Amniotic stem cell (primary cell): ENCODE measurements around the gene TSR3.

Experiments
- DNase-seq: peaks from one replicate; lab custom pipeline; 2025; lab: John Stamatoyannopoulos, UW

TSR3 gene

GRCh38 chr16:1351215-1351581 is 480 bp downstream of the TSR3 start:
- DNase-seq = no peak

- DNase-seq = no peak
Observed at GRCh38 chr16:1350691-1351090, 987 bp downstream of the TSR3 start.

- no peak for DNase-seq
Observed at GRCh38 chr16:1349951-1350350, 1.7 kb downstream of the TSR3 start.

- DNase-seq = no peak
Observed at GRCh38 chr16:1349351-1349750, 2.3 kb downstream of the TSR3 start.

GRCh38 chr16:1348926-1349325 is 2.8 kb downstream of the TSR3 start:
- DNase-seq = no peak

GRCh38 chr16:1348441-1348840 is 3.2 kb downstream of the TSR3 start:
- no peak for DNase-seq

- DNase-seq = no peak
Observed at GRCh38 chr16:1347962-1348361, 3.7 kb downstream of the TSR3 start.

- no peak for DNase-seq
Observed at GRCh38 chr16:1347286-1347855, 4.3 kb downstream of the TSR3 start.

GRCh38 chr16:1346422-1347285 is 5.0 kb downstream of the TSR3 start:
- no peak for DNase-seq

- DNase-seq = no peak
Observed at GRCh38 chr16:1345651-1346421, 5.8 kb downstream of the TSR3 start.

GRCh38 chr16:1345087-1345486 is 6.6 kb downstream of the TSR3 start:
- DNase-seq = no peak

GRCh38 chr16:1344499-1344898 is 7.2 kb downstream of the TSR3 start:
- no peak for DNase-seq

- DNase-seq = no peak
Observed at GRCh38 chr16:1343428-1344242, 8.0 kb downstream of the TSR3 start.

- DNase-seq = no peak
Observed at GRCh38 chr16:1342526-1343427, 8.9 kb downstream of the TSR3 start.

GRCh38 chr16:1341495-1342420 is 9.9 kb downstream of the TSR3 start:
- no peak for DNase-seq

- DNase-seq = no peak
Observed at GRCh38 chr16:1340730-1341494, 10.8 kb downstream of the TSR3 start.

GRCh38 chr16:1338855-1339675 is 12.6 kb downstream of the TSR3 start:
- DNase-seq = no peak

- no peak for DNase-seq
Observed at GRCh38 chr16:1338119-1338730, 13.5 kb downstream of the TSR3 start.
